Anterior cingulate cortex (tissue), 58 donors: Measurements from ENCODE around the gene ACTR6.
"Not testable (repeated sequence)": the region's sequence is repeated elsewhere in the genome, so short reads cannot be mapped to it uniquely, and the experiment has no call there.

Experiments
- DNase-seq, 58 donors: peaks; one replicate each; lab custom pipeline; 2025; lab: John Stamatoyannopoulos, UW

The ACTR6 gene

DNA sequence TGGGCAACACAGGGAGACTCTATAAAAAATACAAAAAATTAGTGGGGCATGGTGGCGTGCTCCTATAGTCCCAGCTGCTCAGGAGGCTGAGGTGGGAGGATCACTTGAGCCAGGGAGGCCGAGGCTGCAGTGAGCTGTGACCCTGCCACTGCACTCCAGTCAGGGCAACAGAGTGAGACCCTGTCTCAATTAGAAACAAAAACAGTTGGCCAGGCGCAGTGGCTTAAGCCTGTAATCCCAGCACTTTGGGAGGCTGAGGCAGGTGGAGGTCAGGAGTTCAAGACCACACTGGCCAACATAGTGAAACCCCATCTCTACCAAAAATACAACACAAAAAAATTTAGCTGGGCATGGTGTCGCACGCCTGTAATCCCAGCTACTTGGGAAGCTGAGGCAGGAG, 64.5 kb downstream of the ACTR6 start:
- not testable (repeated sequence) for DNase-seq

GRCh38 chr12:100265732-100266584, 65.3 kb downstream of the ACTR6 start:
- DNase-seq = no peak

DNA sequence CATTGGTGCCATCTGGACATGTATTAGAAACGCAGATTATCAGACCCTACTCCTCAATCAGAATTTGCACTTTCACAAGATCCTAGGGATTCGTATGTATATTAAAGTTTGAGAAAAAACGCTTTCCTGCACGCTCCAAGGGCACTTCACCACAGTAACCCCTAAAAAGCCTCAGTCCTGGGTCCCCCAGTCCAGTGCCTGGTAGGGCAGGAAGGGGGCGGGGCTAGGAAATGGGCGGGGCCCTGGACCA, 65.9 kb downstream of the ACTR6 start:
- no peak for DNase-seq

GRCh38 chr12:100266835-100267602, 66.4 kb downstream of the ACTR6 start, which contains the start of the genes DEPDC4 and SCYL2:
Gene DEPDC4, minus strand, starts transcription at chr12:100267079. Its CDS starts 3 bp downstream, at chr12:100267076.
Gene SCYL2, plus strand, starts transcription at chr12:100267177. Its CDS starts 15,794 bp downstream, at chr12:100282971.
- DNase-seq = peak; percentile 75 to 98 (median 95)

- DNase-seq = peak in 9 of 58 donors; percentile 2 to 71 (median 52)
Observed at GRCh38 chr12:100267603-100268281, 67.1 kb downstream of the ACTR6 start.

DNA sequence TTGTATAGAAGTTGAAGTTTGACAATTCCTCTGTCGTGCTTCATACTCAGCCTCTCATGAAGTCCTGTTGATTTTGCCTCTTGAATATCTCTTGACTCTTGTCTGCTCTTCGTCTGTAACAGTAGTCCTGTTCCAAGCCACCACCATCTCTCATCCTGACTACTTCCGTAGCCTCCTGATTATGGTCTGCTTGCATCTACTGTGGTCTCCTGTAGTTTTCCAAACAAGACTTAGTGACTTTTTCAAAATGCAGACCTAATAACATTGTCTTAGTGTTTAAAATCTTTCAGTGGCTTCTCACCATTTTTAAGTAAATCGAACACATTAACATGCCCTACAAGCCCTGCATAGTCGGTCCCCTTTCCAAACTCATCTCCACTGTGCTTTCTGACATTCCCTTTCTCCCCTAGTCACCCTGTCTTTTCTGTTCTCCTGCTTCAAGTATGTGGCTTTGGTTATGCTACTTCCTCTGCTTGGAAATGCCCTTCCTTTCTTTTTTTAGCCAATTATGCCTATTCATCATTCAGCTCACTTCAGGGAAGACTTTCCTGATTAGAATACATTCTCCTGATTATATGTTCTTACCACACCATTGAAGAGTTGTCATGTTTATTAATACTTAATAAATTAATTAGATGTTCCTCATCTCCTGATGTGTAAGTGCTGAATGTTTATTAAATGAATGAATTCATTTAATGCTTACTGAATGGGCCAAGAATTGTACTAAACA, 68.4 kb downstream of the ACTR6 start:
- no peak for DNase-seq

- DNase-seq = no peak
Observed at GRCh38 chr12:100273782-100274181, 73.2 kb downstream of the ACTR6 start.
